Breast epithelium (tissue), 3 donors: Measurements from ENCODE around the gene WFDC2.

ENCODE experiments used
- CTCF ChIP-seq, 3 donors: fragments of 450-650 bp; IDR thresholded peaks; one replicate each; pipeline ENCODE4 v1.5.1; 2016 to 2017; ENCODE audit warnings: antibody characterized with exemption in 3 of 3, mild to moderate bottlenecking in 3 of 3, moderate library complexity in 3 of 3
- POLR2A ChIP-seq: fragments of 450-650 bp; IDR thresholded peaks from one replicate; pipeline ENCODE4 v1.6.1; 2016; ENCODE audit warnings: antibody characterized with exemption, mild to moderate bottlenecking, moderate library complexity

- TF ChIP-seq POLR2A (no peak), CTCF (IDR thresholded peaks at IDR 0.05) (no peak)
Observed at GRCh38 chr20:45467172-45467571, 2.4 kb upstream of the WFDC2 start.
